Loucy (cell line): ENCODE measurements around the gene KIAA1210.
A peak's percentile ranks its signal among the peaks of the same experiment; 100 is the strongest.

ENCODE experiments used
- CTCF ChIP-seq: fragments of 200-600 bp; sonication (generic); conservative IDR thresholded peaks from 2 replicates; pipeline ENCODE4 v1.5.1; 2014; ENCODE audit warnings: mild to moderate bottlenecking, antibody characterized with exemption, low read length
- EZH2phosphoT487 ChIP-seq: fragments of 200-600 bp; IDR thresholded peaks from 2 replicates; pipeline ENCODE4 v1.6.1; 2018; ENCODE audit warnings: antibody characterized with exemption, mild to moderate bottlenecking, moderate library complexity, borderline replicate concordance

GRCh38 chrX:119067023-119067739, 60.4 kb downstream of the KIAA1210 start:
- TF ChIP-seq CTCF (peak; percentile 61), EZH2phosphoT487 (no peak)
